Stimulated activated CD4-positive, alpha-beta T cell treated with anti-CD3 and anti-CD28 coated beads, Interleukin-4, amount 100 ng/mL, for 1 hour (primary cell): Measurements from ENCODE around the gene EPHB6.
A peak's percentile ranks its signal among the peaks of the same experiment; 100 is the strongest.

Experiments used
- DNase-seq: peaks from one replicate; pipeline ENCODE4 v3.0.0-alpha.2; 2020

Gene EPHB6

GRCh38 chr7:142854372-142855113, at the start of gene EPHB6:
Gene EPHB6 (plus strand): TSS chr7:142855076. CDS start chr7:142863228, 8,152 bp downstream.
- peak; percentile 58 for DNase-seq

- DNase-seq: no peak
Observed at GRCh38 chr7:142805350-142806021, 49.4 kb upstream of the EPHB6 start.

- no peak for DNase-seq
Observed at GRCh38 chr7:142806022-142806356, 48.9 kb upstream of the EPHB6 start.

DNA sequence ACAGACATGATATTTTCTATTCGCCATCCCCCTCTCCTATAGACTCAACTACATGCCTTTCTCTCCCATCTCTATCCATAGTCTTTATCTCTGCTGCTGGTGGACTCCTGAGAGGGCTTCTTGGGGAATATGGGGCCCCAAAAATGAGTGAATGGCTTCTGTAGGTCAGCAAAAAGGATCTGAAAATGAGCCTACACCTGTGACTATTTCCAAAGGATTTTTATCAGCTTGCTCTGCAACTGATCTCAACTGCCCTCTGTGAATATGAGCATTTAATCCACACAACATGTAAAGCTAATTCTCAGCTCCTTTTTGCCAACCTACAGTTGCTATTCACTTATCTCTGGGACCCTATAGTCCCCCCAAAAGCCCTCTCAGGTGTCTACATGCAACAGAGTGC, 47.9 kb upstream of the EPHB6 start:
- DNase-seq: no peak

DNA sequence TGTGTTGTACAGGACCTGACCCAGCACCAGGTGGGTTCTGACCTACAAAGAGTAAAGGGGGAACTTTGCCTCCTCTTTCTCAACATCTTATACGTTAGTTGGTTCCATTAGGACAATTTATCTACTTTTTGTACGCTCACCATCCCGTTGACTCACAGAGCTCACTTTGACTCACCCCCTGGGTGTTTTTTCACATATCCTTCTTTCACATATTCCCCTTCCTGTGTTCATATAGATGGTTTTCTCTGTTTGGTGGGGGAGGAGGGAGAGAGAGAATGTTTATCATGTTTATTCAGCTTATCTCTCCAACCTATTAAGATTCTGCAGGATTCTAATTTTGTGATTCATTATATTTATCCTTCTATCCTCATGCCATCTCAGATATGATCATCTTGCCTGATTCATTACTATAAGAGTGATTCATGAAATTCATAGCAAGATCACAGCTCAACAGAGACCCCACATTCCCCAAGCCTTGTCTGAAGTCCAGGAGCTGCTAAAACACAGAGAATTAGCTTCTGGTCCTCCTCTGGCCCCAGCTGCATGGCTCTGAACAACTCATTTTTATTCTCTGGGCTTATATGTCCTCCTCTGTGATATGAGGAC, 46.9 kb upstream of the EPHB6 start:
- no peak for DNase-seq

GRCh38 chr7:142808461-142808801, 46.4 kb upstream of the EPHB6 start:
- DNase-seq: no peak

GRCh38 chr7:142808802-142809583, 45.9 kb upstream of the EPHB6 start:
- peak; percentile 89 for DNase-seq

DNA sequence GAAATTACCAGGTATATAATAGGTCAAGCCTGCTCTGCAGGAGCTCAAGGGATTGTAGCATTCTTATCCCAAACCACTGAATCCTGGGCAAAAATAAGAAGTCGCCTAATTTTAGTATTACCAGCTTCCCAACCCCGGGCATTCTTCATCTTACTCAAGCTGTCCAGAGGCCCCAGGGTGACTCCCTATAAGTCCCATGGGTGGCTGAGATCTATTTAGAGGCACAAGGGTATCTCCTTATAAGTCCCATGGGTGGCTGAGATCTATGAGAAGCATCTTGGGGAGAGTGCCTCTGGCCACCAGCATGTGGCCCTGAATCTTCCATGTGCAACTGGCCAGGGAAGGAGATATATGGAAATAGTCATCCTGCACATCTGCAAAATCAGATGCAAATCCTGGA, 45.2 kb upstream of the EPHB6 start:
- DNase-seq: no peak

- DNase-seq: no peak
Observed at GRCh38 chr7:142811154-142811737, 43.6 kb upstream of the EPHB6 start.

GRCh38 chr7:142812437-142813215, 42.2 kb upstream of the EPHB6 start:
- DNase-seq: no peak

GRCh38 chr7:142813226-142813625, 41.6 kb upstream of the EPHB6 start:
- no peak for DNase-seq

DNA sequence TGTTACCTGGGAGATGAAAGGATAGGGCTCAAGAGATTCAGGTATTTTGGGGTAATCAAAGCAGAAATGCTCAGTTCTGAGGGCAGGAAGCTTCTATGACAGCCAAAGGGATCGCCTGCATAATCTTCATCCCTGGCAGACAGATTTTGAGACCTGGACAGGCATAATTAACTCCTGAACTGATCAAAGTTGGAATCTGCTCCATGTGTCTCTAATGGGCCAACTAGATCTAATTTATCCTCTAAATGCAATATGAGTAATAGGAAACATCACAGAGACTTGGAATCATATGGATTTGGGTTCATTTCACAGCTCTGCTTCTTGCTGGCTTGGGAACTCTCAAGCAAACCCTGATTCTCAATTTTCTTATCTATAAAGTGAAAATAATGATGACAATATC, 41.2 kb upstream of the EPHB6 start:
- no peak for DNase-seq

DNA sequence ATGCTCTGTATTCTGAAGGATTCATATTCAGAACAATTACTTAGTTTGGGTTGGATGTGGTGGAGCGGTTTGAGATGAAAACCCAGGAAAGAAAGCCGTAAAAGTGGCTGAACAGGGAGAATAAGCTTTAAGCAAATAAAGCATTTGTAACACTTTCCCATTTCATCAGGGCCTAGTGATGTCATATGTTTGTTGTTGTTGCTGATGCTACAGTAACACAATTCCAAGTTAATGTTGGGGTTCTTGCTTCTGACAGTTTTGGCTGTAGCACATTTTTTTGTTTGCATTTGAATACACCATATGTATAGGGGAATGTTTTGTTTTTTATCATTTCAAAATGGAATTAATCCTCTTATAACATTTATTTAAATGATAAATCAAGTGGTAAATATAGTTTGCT, 40.4 kb upstream of the EPHB6 start:
- DNase-seq: no peak

GRCh38 chr7:142815134-142815533, 39.7 kb upstream of the EPHB6 start:
- DNase-seq: no peak

DNA sequence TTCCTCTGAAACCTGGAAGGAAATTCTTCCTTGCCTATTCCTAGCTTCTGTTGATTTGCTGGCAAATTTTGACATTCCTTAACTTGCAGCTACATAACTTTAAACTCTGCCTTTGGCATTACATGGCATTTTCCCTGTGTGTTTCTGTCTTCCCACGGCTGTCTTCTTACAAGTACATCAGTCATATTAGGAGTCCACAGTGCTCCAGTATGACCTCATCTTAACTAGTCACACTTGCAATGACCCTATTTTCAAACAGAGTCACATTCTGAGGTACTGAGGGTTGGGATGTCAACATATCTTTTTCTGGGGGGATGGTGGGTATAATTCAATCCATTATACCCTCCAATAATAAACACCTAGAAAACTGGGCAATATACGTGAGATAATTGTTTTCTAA, 37.4 kb upstream of the EPHB6 start:
- DNase-seq: no peak

DNA sequence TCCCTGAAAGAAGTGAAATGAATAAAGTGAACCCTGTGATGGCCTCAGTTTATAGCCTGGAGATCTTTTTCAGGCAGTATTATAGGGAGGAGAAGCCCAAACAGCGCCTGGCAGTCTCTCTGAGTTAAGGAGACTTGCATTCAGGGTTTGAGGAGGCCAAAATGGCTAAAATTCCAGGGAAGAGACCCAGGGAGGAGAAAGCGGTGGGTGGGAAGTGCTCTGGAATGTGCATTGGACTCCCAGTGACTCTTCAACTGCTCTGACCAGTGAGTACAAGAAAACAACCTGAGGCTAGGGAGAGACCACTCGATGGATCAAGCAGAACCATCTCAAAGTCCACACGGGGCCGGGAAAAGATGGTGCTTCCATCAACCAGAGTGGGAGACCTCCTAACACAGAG, 35.3 kb upstream of the EPHB6 start:
- DNase-seq: no peak

DNA sequence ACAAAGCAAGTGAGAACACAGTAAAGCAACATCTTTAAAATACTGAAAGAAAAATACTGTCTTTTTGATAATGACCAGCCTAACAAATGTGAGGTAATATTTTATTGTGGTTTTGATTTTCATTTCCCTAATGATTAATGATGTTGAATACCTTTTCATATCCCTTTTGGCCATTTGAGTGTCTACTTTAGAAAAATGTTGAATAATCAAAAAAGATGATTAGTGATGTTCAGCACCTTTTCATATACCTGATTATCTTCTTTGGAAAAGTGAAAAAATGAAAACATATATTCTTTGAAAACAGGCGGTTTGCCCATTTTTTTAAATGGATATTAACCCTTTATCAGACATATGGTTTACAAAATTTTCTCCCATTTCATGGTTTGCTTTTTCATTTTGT, 32.2 kb upstream of the EPHB6 start:
- no peak for DNase-seq

DNA sequence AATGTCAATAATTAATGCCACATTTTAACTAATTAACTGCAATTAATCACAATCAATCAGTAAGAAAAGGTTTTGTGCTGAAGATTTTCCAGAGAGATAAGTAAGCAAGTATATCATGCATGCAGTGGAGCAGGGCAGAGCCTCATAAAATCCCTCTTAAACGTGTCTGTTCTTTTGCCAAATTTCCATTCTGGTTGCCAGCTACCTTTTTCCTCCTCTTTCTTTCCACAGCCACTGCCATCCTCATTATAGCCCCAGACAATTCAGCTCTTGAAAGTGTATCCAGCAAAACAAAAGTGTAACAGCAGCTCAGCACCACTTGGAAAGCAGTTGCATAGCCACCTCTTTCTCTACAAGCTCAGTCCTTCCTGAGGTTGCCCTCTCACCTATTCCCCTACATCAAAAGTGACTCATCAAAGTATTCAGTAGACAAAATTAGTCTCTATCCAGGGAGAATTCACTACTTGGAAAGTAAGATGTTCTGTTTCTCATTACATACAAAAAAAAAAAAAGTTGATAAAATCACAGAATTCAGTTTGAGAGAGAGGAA, 26.9 kb upstream of the EPHB6 start:
- DNase-seq: no peak

DNA sequence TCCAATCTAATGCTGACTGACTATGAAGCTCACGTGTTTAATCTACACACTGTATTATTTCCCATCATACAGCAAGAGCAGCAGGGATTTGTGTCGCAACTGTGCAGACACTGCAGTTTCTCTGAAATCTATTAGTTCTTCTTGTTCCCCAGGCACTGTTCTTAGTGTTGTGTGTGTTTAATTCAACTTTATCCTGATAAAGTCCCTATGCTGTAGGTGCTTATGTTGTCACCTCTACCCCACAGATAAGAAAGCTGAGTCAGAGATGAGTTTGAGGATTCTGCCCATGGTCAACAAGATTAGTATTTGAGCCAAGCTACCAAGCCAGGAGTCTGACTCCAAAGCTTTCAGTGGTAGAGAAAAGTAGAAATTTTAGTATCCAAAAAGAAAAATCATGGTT, 22.5 kb upstream of the EPHB6 start:
- DNase-seq: no peak

GRCh38 chr7:142833174-142834048, 21.5 kb upstream of the EPHB6 start:
- no peak for DNase-seq

DNA sequence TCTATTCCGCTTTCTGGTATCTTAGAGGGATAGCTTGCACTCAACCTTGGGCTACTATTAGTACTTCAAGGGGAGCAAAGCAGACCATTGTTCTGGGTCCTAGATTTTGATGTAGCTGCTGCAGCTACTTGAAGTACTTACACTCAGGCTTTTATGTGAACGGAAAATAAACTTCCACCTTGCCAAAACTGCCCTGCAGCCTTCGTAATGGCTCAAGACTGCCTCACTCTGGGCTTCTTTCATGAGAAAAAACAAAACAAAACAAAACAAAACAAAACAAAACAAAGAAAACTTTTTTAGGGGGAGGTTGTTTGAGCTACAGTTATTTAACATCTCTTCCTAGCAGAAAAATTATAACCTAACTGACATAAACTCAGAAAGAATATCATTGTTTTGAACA, 19.4 kb upstream of the EPHB6 start:
- DNase-seq: no peak
